ENCODE data around the gene SPTA1. TPM values are rescaled to one million over a fixed set of nuclear protein-coding genes. Genes with fewer than 3 reads are reported as not detected.

SPTA1 gene
- total and polyA plus RNA-seq, 2 of the 8 experiments (the other 6 are each of a cell fraction or from before 2014, with no cell fraction given) = not detected

- H2AFZ ChIP-seq (ENCODE audit: low read length) = no peak overlapping the region
- DNase-seq (ENCODE audit: low read depth in 1 of 2, low spot score in 2 of 2) = no peak
- 89% methylated on average over 4 of the region's 4 CpGs; no CpG with 5 or more reads in 1 of the 2 experiments for WGBS, 2 experiments (ENCODE audit: extremely low coverage in 1 of 2, insufficient coverage in 1 of 2, insufficient read length in 1 of 2, insufficient replicate concordance in 2 of 2, low coverage in 1 of 2, low lambda C conversion rate in 2 of 2, missing lambda C conversion rate in 1 of 2)
- TF ChIP-seq SIX5 (IDR thresholded peaks at IDR 0.05; ENCODE audit: low read depth, low read length) (no peak), YY1 (IDR thresholded peaks at IDR 0.05; ENCODE audit: low read depth, low read length) (no peak), RAD21 (IDR thresholded peaks at IDR 0.05 in 1 of 2, conservative IDR thresholded peaks at IDR 0.05 in 1 of 2; ENCODE audit: low read depth in 2 of 2, low read length in 2 of 2) (no peak), MAFK (IDR thresholded peaks at IDR 0.05; ENCODE audit: low read depth, low read length) (no peak), TBP (IDR thresholded peaks at IDR 0.05; ENCODE audit: low read depth, low read length) (no peak), EGR1 (IDR thresholded peaks at IDR 0.05; ENCODE audit: borderline replicate concordance, low read depth, low read length) (no peak), CBX8 (IDR thresholded peaks at IDR 0.05; ENCODE audit: borderline replicate concordance, low read depth, low read length) (no peak), KDM1A (IDR thresholded peaks at IDR 0.05; ENCODE audit: borderline replicate concordance, low read length) (no peak), JUN (IDR thresholded peaks at IDR 0.05; ENCODE audit: low read depth, low read length) (no peak), BCL11A (IDR thresholded peaks at IDR 0.05; ENCODE audit: low read depth in 2 of 2, low read length in 2 of 2) (no peak), TAF7 (optimal IDR thresholded peaks at IDR 0.05; ENCODE audit: borderline replicate concordance, low read depth, low read length) (no peak), SAP30 (IDR thresholded peaks at IDR 0.05; ENCODE audit: insufficient read depth, insufficient replicate concordance, low read length) (no peak), CHD2 (IDR thresholded peaks at IDR 0.05; ENCODE audit: low read length) (no peak)
These were observed 10.8 kb downstream of the SPTA1 start for GRCh38 chr1:158675563-158676323.

More at GRCh38 chr1:158675563-158676323, 10.8 kb downstream of the SPTA1 start:
- H4K5ac ChIP-seq (ENCODE audit: insufficient read length, low read depth, low read length) = no peak overlapping the region
- H3K9ac ChIP-seq (replicated peaks in 1 of 4; ENCODE audit: extremely low read depth in 1 of 4, low read depth in 3 of 4, low read length in 3 of 4) = no peak overlapping the region
- POLR2A ChIA-PET (ENCODE audit: partially characterized antibody) = no interaction called here
- H3K36me3 ChIP-seq (ENCODE audit: control insufficient read depth in 2 of 4, insufficient read depth in 4 of 4, low read length in 3 of 4) = no peaks in the 10 kb centered on the region
- no peak overlapping the region for H3K14ac ChIP-seq (ENCODE audit: insufficient read length)
- no peak overlapping the region for H2BK5ac ChIP-seq (ENCODE audit: low read depth, low read length)
- no peak overlapping the region for H4K91ac ChIP-seq (replicated peaks; ENCODE audit: insufficient read length, low read length)
- H4K8ac ChIP-seq (ENCODE audit: extremely low read depth, insufficient read depth, low read length) = no peak overlapping the region
- H2BK120ac ChIP-seq (replicated peaks; ENCODE audit: low read depth, low read length) = no peak overlapping the region
- no peaks in the 10 kb centered on the region for H3K23me2 ChIP-seq (ENCODE audit: low read depth, low read length)
- peaks cover 0 to 3% (median 0%) of the 10 kb centered on the region in 4 experiments; a peak in 1 of 7 replicates for H3K4me1 ChIP-seq (replicated peaks in 1 of 4; ENCODE audit: control insufficient read depth in 3 of 4, insufficient read depth in 4 of 4, low read length in 3 of 4)
- CTCF ChIA-PET (ENCODE audit: partially characterized antibody) = interaction anchor here (1.0 kb wide), 1 partner anchor 26 kb away, joined by 4 read pairs; no protein-coding TSS in a partner anchor
- H3K56ac ChIP-seq (replicated peaks; ENCODE audit: insufficient read length, low read depth, low read length) = no peak overlapping the region
- H2BK12ac ChIP-seq (ENCODE audit: low read depth, low read length) = no peak overlapping the region
- no peak overlapping the region for H2AK5ac ChIP-seq (ENCODE audit: low read depth, low read length)
- H3K27ac ChIP-seq (ENCODE audit: low read depth, low read length) = no peak overlapping the region
- H4K20me1 ChIP-seq (replicated peaks in 1 of 2; ENCODE audit: control insufficient read depth in 1 of 2, insufficient read depth in 2 of 2, low read length in 2 of 2) = no peaks in the 10 kb centered on the region
- H3K79me1 ChIP-seq (ENCODE audit: low read depth, low read length) = no peaks in the 10 kb centered on the region
- H3K4me3 ChIP-seq (ENCODE audit: extremely low read depth in 1 of 4, insufficient read depth in 2 of 4, low read depth in 3 of 4, low read length in 4 of 4) = no peak overlapping the region
- H3K4ac ChIP-seq (replicated peaks; ENCODE audit: insufficient read length, low read depth, low read length) = no peak overlapping the region
- H3K79me2 ChIP-seq (ENCODE audit: control insufficient read depth in 1 of 2, insufficient read depth in 2 of 2, low read length in 2 of 2) = no peaks in the 10 kb centered on the region
- no peaks in the 10 kb centered on the region for H3K27me3 ChIP-seq (replicated peaks in 1 of 4; ENCODE audit: control insufficient read depth in 3 of 4, extremely low read depth in 1 of 4, insufficient read depth in 3 of 4, low read length in 3 of 4)
- no peak for FAIRE-seq
- no peak overlapping the region for H3K23ac ChIP-seq (ENCODE audit: insufficient read length)
- H2BK15ac ChIP-seq (ENCODE audit: low read length) = no peak overlapping the region
- H3K18ac ChIP-seq (ENCODE audit: extremely low read depth, low read length) = no peak overlapping the region
- no peak overlapping the region for H3K4me2 ChIP-seq (ENCODE audit: insufficient read depth in 1 of 2, low read depth in 2 of 2, low read length in 2 of 2)
- H2BK20ac ChIP-seq (ENCODE audit: low read length) = no peak overlapping the region
- no peaks in the 10 kb centered on the region for H3K9me3 ChIP-seq (ENCODE audit: insufficient read depth in 2 of 2, low read depth in 1 of 2, low read length in 1 of 2)
